Ectodermal cell (in vitro differentiated cells): ENCODE results near the gene CNTNAP5.

Experiments
- H3K27ac ChIP-seq: 2 replicates; pipeline ENCODE4 v1.7.0; 2013; ENCODE audit warnings: mild to moderate bottlenecking, low read depth, low read length; ENCODE audit not compliant: insufficient read depth, poor library complexity, severe bottlenecking
- H3K27me3 ChIP-seq: 2 replicates; pipeline ENCODE4 v1.7.0; 2013; ENCODE audit warnings: mild to moderate bottlenecking, low read length; ENCODE audit not compliant: insufficient read depth, control insufficient read depth, poor library complexity, severe bottlenecking
- H3K36me3 ChIP-seq: one replicate; pipeline ENCODE4 v1.7.0; 2013; ENCODE audit warnings: low read length; ENCODE audit not compliant: control insufficient read depth, insufficient read depth
- H3K4me1 ChIP-seq: one replicate; pipeline ENCODE4 v1.7.0; 2013; ENCODE audit warnings: low read length; ENCODE audit not compliant: control insufficient read depth, insufficient read depth
- H3K4me3 ChIP-seq: 2 replicates; pipeline ENCODE4 v1.7.0; 2013; ENCODE audit warnings: low read depth, low read length, control low read depth; ENCODE audit not compliant: insufficient read depth
- H3K9me3 ChIP-seq: 2 replicates; pipeline ENCODE4 v1.7.0; 2013; ENCODE audit warnings: mild to moderate bottlenecking, low read length, moderate library complexity; ENCODE audit not compliant: control insufficient read depth
- WGBS, 2 experiments: methylation state at CpG; one replicate each; pipeline ENCODE4 v1.1.7; 2013; ENCODE audit warnings: missing lambda C conversion rate in 2 of 2; 5-methylcytosine and 5-hydroxymethylcytosine counted together

CNTNAP5 gene

DNA sequence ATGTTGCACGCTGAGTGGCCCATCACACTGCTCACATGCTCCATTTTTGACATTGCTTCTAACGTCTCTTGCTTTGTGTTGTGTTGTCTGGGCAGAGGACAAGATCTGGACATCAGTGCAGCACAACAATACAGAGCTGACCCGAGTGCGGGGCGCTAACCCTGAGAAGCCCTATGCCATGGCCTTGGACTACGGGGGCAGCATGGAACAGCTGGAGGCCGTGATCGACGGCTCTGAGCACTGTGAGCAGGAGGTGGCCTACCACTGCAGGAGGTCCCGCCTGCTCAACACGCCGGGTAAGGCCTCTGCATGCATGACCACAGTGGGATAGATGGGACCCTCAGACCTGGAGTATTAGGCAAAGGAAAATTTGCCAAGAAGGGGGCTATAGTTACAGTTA, 622.6 kb downstream of the CNTNAP5 start:
- Histone ChIP-seq H3K27ac (no peak overlapping the region), H3K4me1 (peaks cover 10% of the 10 kb centered on the region), H3K9me3 (no peaks in the 10 kb centered on the region), H3K36me3 (no peaks in the 10 kb centered on the region), H3K27me3 (no peaks in the 10 kb centered on the region), H3K4me3 (no peak overlapping the region)
- 87% methylated on average over 12 of the region's 12 CpGs for WGBS, 2 experiments

DNA sequence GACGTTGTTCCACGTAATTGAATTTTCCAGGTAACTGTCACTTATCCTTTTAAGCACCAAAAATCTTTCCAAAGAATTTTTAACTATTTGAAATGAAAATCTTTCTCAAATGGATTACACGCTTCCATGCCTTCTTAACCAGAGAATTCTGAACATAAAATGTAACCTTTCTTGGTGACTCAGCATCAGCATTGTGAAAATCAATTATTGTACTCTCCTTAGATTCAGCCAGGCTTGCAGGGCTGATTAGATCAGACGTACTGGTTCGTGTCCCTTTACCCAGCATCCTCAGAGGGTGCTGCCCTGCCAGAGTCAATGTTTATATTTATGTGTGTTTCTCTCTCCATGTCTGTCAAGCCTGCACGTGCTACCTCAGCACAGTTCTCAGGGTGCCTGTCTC, 623.9 kb downstream of the CNTNAP5 start:
- H3K4me1 ChIP-seq, result peaks cover 10% of the 10 kb centered on the region
- no peaks in the 10 kb centered on the region for H3K27me3 ChIP-seq
- 94 to 96% methylated on average over 6 of the region's 6 CpGs for WGBS, 2 experiments
- no peak overlapping the region for H3K4me3 ChIP-seq
- no peak overlapping the region for H3K27ac ChIP-seq
- no peaks in the 10 kb centered on the region for H3K36me3 ChIP-seq
- H3K9me3 ChIP-seq, result no peaks in the 10 kb centered on the region

DNA sequence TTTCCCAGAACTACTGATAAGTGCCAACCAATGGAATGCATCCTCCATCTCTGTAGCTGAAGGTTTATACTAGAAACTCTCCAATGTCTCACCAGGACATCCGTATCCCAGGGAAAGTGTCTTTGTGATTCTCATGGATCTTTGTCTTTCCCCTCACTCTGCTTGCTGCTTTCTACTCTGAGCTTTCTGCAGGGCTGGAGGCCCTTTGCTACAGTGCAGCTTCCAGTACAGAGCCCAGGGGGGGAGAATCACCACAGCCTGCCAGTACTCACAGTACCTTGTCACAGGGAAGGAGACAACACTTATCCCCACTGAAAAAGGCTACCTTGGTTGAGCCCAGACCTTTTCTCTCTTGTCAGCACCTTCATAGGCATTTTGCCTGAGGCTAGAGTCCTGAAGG, 627.0 kb downstream of the CNTNAP5 start:
- no peak overlapping the region for H3K4me3 ChIP-seq
- WGBS, 2 experiments, result 60 to 64% methylated on average over 1 of the region's 1 CpG
- no peaks in the 10 kb centered on the region for H3K27me3 ChIP-seq
- H3K27ac ChIP-seq, result peak overlapping the region; percentile 11
- H3K36me3 ChIP-seq, result no peaks in the 10 kb centered on the region
- H3K4me1 ChIP-seq, result peaks cover 10% of the 10 kb centered on the region
- no peaks in the 10 kb centered on the region for H3K9me3 ChIP-seq

DNA sequence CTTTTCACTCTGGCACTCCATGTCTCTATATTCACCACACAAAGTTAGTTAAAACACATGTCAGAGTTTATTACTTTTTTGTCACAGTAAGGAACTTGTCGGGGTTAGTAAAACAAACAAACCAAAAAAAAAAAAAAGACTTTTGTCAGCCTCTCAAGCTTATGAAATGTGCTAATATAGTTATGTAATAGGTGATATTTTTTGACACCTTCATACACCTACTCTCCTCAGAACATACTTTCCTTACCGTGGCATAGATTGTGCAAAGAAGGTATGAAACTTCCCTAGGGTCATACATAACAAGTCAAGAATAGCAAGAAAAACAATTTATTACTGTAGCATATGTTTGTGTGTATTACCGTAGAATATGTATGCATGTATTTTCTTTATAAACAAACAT, 633.3 kb downstream of the CNTNAP5 start:
- no peak overlapping the region for H3K4me3 ChIP-seq
- H3K27ac ChIP-seq, result no peak overlapping the region
- WGBS, 2 experiments, result 100% methylated on average over 1 of the region's 3 CpGs; no CpG with 5 or more reads in 1 of the 2 experiments
- no peaks in the 10 kb centered on the region for H3K4me1 ChIP-seq
- no peaks in the 10 kb centered on the region for H3K9me3 ChIP-seq
- no peaks in the 10 kb centered on the region for H3K27me3 ChIP-seq
- H3K36me3 ChIP-seq, result no peaks in the 10 kb centered on the region

DNA sequence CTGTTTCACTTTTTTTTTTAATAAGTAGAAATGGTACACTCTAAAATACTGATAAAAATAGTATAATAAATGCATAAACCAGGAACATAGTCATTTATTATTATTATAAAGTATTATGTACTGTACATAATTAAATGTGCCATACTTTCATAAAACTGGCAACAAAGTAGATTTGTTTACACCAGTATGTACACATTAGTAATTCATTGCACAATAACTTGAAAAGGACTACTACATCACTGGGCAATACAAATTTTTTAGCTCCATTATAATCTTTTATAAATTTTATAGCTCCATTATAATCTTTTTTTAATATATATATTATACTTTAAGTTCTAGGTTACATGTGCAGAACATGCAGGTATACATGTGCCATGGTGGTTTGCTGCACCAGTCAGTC, 636.5 kb downstream of the CNTNAP5 start:
- H3K36me3 ChIP-seq, result no peaks in the 10 kb centered on the region
- H3K4me3 ChIP-seq, result no peak overlapping the region
- H3K9me3 ChIP-seq, result no peaks in the 10 kb centered on the region
- H3K27me3 ChIP-seq, result no peaks in the 10 kb centered on the region
- no peaks in the 10 kb centered on the region for H3K4me1 ChIP-seq
- no peak overlapping the region for H3K27ac ChIP-seq

DNA sequence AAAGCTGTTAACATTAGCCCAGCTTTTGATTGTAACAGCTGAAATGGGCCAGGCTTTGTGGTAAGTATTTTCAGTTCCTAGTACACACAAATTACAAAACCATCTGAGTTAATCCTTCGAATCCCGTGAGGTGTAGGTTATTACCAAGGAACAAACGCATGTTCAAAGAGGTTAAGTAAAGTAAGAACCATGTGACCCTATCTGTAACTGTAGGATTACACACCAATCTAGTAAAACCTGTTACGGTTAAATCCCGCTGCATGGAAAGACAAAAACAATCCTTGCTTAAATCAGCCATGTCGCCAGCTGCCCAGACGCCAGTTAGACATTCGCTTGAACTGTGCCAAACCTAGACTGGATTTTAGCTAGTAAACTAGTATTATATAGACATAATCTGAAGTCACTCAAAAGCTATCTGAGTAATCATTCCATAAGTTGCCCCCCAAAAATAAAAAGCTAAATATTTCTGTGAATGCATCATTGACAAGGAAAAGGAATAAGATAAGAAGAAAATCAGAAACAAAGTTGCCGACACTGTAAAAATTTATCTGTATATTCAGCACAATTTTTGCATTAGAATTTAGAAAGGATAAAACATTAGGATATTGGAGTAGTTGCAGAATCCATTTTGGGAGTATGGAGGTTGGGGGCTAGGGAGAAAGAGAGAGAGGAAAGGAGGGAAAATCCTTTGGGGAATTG, 638.0 kb downstream of the CNTNAP5 start:
- no peak overlapping the region for H3K4me3 ChIP-seq
- no peaks in the 10 kb centered on the region for H3K4me1 ChIP-seq
- no peaks in the 10 kb centered on the region for H3K27me3 ChIP-seq
- H3K27ac ChIP-seq, result no peak overlapping the region
- no peaks in the 10 kb centered on the region for H3K36me3 ChIP-seq
- 95 to 97% methylated on average over 9 of the region's 9 CpGs for WGBS, 2 experiments
- H3K9me3 ChIP-seq, result no peaks in the 10 kb centered on the region

DNA sequence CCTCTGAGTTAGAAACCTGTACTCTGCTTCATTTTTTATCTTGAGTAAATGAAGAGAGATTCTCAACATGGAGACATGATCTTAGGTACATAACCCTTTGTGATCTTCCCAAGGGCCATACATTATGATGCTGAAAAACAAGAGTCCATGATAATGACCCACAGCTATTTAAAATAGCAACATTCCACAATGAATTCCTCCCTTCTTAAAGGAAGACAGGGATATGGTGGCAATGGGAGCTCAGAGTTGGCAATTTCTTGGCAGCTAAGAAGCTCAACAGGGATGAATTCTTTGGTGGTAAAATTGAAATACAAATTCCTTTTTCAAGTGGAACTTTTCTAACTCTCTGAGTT, 638.5 kb downstream of the CNTNAP5 start:
- Histone ChIP-seq H3K27me3 (no peaks in the 10 kb centered on the region), H3K9me3 (no peaks in the 10 kb centered on the region), H3K4me1 (no peaks in the 10 kb centered on the region), H3K27ac (no peak overlapping the region), H3K36me3 (no peaks in the 10 kb centered on the region), H3K4me3 (no peak overlapping the region)

DNA sequence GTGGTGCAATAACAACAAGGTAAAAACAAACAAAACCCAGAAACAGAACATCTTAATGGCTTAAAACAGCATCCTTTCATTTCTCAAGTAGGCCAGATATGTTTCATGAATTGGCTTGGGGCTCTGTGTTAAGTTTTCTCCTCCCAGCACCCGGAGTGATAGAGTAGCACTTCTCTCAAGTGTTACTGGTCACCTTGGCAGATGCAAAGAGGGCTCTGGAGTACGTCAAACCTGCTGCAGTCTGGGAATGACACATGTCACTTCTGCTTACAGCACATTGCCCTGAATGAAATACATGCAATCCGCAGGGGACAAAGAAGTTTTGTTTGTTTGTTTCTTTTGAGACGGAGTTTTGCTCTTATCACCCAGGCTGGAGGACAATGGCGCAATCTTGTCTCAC, 639.3 kb downstream of the CNTNAP5 start:
- Histone ChIP-seq H3K27me3 (no peaks in the 10 kb centered on the region), H3K27ac (no peak overlapping the region), H3K9me3 (no peaks in the 10 kb centered on the region), H3K36me3 (no peaks in the 10 kb centered on the region), H3K4me3 (no peak overlapping the region), H3K4me1 (no peaks in the 10 kb centered on the region)
- WGBS, 2 experiments, result 83 to 89% methylated on average over 5 of the region's 5 CpGs

DNA sequence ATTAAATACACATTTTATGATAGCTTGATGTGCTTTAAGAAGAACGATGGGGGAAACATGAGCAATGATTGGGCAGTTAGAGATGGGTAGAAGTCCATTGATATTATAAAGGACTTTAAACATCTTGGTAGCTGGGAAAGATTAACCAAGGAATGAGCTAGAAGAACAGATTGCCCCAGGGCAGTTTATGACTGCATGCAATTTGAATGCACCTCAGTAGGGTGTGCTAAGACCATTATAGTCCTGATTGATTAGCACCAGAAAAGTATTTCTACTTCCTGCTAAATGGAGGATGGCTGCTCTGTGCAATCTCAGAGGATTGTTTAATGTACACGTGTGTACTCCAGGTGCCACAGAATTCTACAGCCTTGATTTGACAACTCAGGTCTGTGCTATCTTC, 641.9 kb downstream of the CNTNAP5 start:
- no peaks in the 10 kb centered on the region for H3K4me1 ChIP-seq
- H3K9me3 ChIP-seq, result no peaks in the 10 kb centered on the region
- no peak overlapping the region for H3K27ac ChIP-seq
- H3K36me3 ChIP-seq, result no peaks in the 10 kb centered on the region
- no peak overlapping the region for H3K4me3 ChIP-seq
- H3K27me3 ChIP-seq, result no peaks in the 10 kb centered on the region
- WGBS, 2 experiments, result 90 to 100% methylated on average over 2 of the region's 2 CpGs

DNA sequence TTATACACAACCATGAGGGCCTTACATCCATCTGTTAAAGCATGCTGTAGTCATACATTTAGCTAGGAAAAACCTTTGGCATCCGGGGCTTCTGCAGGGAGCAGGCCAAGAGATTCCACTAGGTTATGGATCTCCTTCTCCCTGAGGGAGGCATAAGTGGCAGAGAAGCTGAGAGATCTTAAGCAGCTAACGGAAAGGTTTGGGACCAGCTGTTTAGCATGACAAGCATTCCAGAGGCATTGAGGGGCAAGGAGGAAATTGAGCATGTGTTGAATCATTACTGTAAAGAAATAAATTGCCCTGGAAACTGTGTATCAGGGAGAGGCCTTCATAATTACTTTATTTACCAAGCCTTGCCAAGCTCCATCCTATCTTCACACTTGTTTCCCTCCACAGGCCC, 643.1 kb downstream of the CNTNAP5 start:
- H3K4me3 ChIP-seq, result no peak overlapping the region
- 58 to 65% methylated on average over 2 of the region's 2 CpGs for WGBS, 2 experiments
- H3K27ac ChIP-seq, result no peak overlapping the region
- H3K4me1 ChIP-seq, result no peaks in the 10 kb centered on the region
- H3K9me3 ChIP-seq, result no peaks in the 10 kb centered on the region
- no peaks in the 10 kb centered on the region for H3K27me3 ChIP-seq
- H3K36me3 ChIP-seq, result no peaks in the 10 kb centered on the region

DNA sequence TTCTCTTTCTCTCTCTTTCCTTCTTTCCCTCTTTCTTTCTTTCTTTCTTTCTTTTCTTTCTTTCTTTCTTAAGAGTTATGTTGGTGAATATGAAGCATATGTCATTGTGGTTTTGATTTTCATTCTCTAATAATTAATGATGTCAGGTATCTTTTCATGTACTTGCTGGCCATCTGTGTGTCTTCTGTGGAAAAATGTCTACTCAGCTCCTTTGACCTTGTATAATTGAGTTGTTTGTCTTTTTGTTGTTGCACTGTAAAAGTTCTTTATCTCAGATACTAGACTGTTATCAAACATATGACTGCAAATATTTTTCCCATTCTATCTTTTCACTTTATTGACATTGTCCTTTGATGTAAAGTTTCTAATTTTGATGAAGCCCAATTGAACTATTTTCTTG, 645.1 kb downstream of the CNTNAP5 start:
- H3K4me3 ChIP-seq, result no peak overlapping the region
- H3K4me1 ChIP-seq, result no peaks in the 10 kb centered on the region
- no peaks in the 10 kb centered on the region for H3K27me3 ChIP-seq
- H3K27ac ChIP-seq, result no peak overlapping the region
- H3K36me3 ChIP-seq, result no peaks in the 10 kb centered on the region
- H3K9me3 ChIP-seq, result no peaks in the 10 kb centered on the region
